Natural killer cell (primary cell): ENCODE data around the gene AP2A2. TPM values are rescaled to one million over a fixed set of nuclear protein-coding genes. Genes with fewer than 3 reads are reported as not detected.

Experiments used
- ATAC-seq, 3 donors: fragments of 150-1000 bp in 2 of 3; fragments of 200-7000 bp in 1 of 3; cut with Tn5 transposase; 1 replicate in 1 of 3; 2 replicates in 2 of 3; pipeline ENCODE4 v1.10.0; 2021; ENCODE audit warnings: mild to moderate bottlenecking in 2 of 3, moderate library complexity in 2 of 3
- DNase-seq, 2 donors: peaks; one replicate each; pipeline versions ENCODE4 v3.0.0 to v3.0.0-alpha.2; 2013 to 2021; ENCODE audit warnings: mixed read lengths in 1 of 2
- H3K27ac ChIP-seq: one replicate; pipeline ENCODE4 v1.5.1; 2013; ENCODE audit warnings: mild to moderate bottlenecking, low read length
- H3K27me3 ChIP-seq: one replicate; pipeline ENCODE4 v1.6.1; 2013; ENCODE audit warnings: low read length; ENCODE audit not compliant: control insufficient read depth, insufficient read depth
- H3K36me3 ChIP-seq: one replicate; pipeline ENCODE4 v1.6.1; 2013; ENCODE audit warnings: low read length; ENCODE audit not compliant: control insufficient read depth, insufficient read depth
- H3K4me1 ChIP-seq: one replicate; pipeline ENCODE4 v1.6.1; 2013; ENCODE audit warnings: low read length; ENCODE audit not compliant: control insufficient read depth, insufficient read depth
- H3K4me3 ChIP-seq: one replicate; pipeline ENCODE4 v1.5.1; 2013; ENCODE audit warnings: low read length
- H3K9me3 ChIP-seq: one replicate; pipeline ENCODE4 v1.6.1; 2013; ENCODE audit warnings: low read length; ENCODE audit not compliant: control insufficient read depth, insufficient read depth
- H3K27ac Mint-ChIP-seq, 2 donors: one replicate each; pipeline ENCODE4 v1.8.0; 2022; ENCODE audit warnings: mild to moderate bottlenecking in 2 of 2, mixed read lengths in 2 of 2, moderate library complexity in 1 of 2
- H3K27me3 Mint-ChIP-seq, 2 donors: one replicate each; pipeline ENCODE4 v1.8.0; 2022; ENCODE audit warnings: low read depth in 2 of 2, mixed read lengths in 2 of 2
- H3K36me3 Mint-ChIP-seq: one replicate; pipeline ENCODE4 v1.8.0; 2022; ENCODE audit warnings: mixed read lengths
- H3K4me1 Mint-ChIP-seq, 2 donors: one replicate each; pipeline ENCODE4 v1.8.0; 2022; ENCODE audit warnings: mixed read lengths in 2 of 2
- H3K4me3 Mint-ChIP-seq: one replicate; pipeline ENCODE4 v1.8.0; 2022; ENCODE audit warnings: mild to moderate bottlenecking, moderate library complexity, mixed read lengths
- H3K9me3 Mint-ChIP-seq, 2 donors: one replicate each; pipeline ENCODE4 v1.8.0; 2022; ENCODE audit warnings: mixed read lengths in 2 of 2
- CTCF ChIP-seq: fragments of 200-600 bp; IDR thresholded peaks from one replicate; pipeline ENCODE4 v1.8.0; 2022; ENCODE audit warnings: antibody characterized with exemption
- WGBS: methylation state at CpG from one replicate; pipeline ENCODE4 v1.1.7; 2013; ENCODE audit warnings: missing lambda C conversion rate; ENCODE audit not compliant: insufficient coverage; 5-methylcytosine and 5-hydroxymethylcytosine counted together
- intact Hi-C: fragments of 100-400 bp; cut with micrococcal nuclease; formaldehyde crosslinking; loops from one replicate; pipeline ENCODE4 v1.14.2; 2022
- total RNA-seq, 4 donors: library from RNA; stranded (reverse); fragments of 120-200 nt in 1 of 4; gene quantifications; one replicate each; pipeline versions ENCODE4 v1.2.3 to v1.2.4, GENCODE V29; 2013 to 2022

The AP2A2 gene
- total RNA-seq, 3 donors from 2014 or later (not counting 1 experiment from before 2014, with no cell fraction given), result 57.2 to 120 (median 82.9) TPM

- Histone ChIP-seq H3K4me1 (peaks cover 21% of the 10 kb centered on the region), H3K36me3 (peaks cover 25% of the 10 kb centered on the region), H3K27ac (no peak overlapping the region), H3K4me3 (no peak overlapping the region), H3K27me3 (no peaks in the 10 kb centered on the region), H3K9me3 (no peaks in the 10 kb centered on the region)
- 94% methylated on average over 12 of the region's 12 CpGs for WGBS
- no peak for TF ChIP-seq CTCF
- H3K27me3 Mint-ChIP-seq, result no peaks in the 10 kb centered on the region
- no peaks in the 10 kb centered on the region for H3K36me3 Mint-ChIP-seq
- ATAC-seq (no peak), DNase-seq (no peak)
- no peak overlapping the region for H3K27ac Mint-ChIP-seq
- H3K4me1 Mint-ChIP-seq, result peaks cover 28 to 34% of the 10 kb centered on the region in 2 donors
- H3K4me3 Mint-ChIP-seq, result no peak overlapping the region
- peaks cover 3 to 17% of the 10 kb centered on the region in 2 donors for H3K9me3 Mint-ChIP-seq
- intact Hi-C loops, result loop anchor here (10.0 kb wide), 1 partner anchor 69 kb away; no protein-coding TSS in a partner anchor
Observed at GRCh38 chr11:1013631-1013935, 87.9 kb downstream of the AP2A2 start.

- Mint-ChIP-seq H3K9me3 (peaks cover 3 to 17% of the 10 kb centered on the region in 2 donors), H3K27me3 (no peaks in the 10 kb centered on the region), H3K27ac (no peak overlapping the region), H3K4me1 (peaks cover 28 to 34% of the 10 kb centered on the region in 2 donors), H3K4me3 (no peak overlapping the region), H3K36me3 (no peaks in the 10 kb centered on the region)
- WGBS, result 87% methylated on average over 14 of the region's 14 CpGs
- Histone ChIP-seq H3K27me3 (no peaks in the 10 kb centered on the region), H3K4me1 (peaks cover 22% of the 10 kb centered on the region), H3K4me3 (no peak overlapping the region), H3K9me3 (no peaks in the 10 kb centered on the region), H3K27ac (no peak overlapping the region), H3K36me3 (peaks cover 21% of the 10 kb centered on the region)
- intact Hi-C loops, result loop anchor here (10.0 kb wide), 1 partner anchor 69 kb away; no protein-coding TSS in a partner anchor
- DNase-seq, result no peak
- no peak for ATAC-seq
- no peak for TF ChIP-seq CTCF
Observed at GRCh38 chr11:1014276-1014675, 88.6 kb downstream of the AP2A2 start.

GRCh38 chr11:1015064-1015463 lies 89.4 kb downstream of the AP2A2 start:
- no peaks in the 10 kb centered on the region for H3K36me3 Mint-ChIP-seq
- H3K27ac ChIP-seq, result no peak overlapping the region
- no peak overlapping the region for H3K4me3 ChIP-seq
- peaks cover 28 to 34% of the 10 kb centered on the region in 2 donors for H3K4me1 Mint-ChIP-seq
- no peak overlapping the region for H3K27ac Mint-ChIP-seq
- ATAC-seq, result no peak
- H3K4me3 Mint-ChIP-seq, result no peak overlapping the region
- DNase-seq, result no peak
- peaks cover 30% of the 10 kb centered on the region for H3K4me1 ChIP-seq
- no peaks in the 10 kb centered on the region for H3K9me3 ChIP-seq
- no peak for TF ChIP-seq CTCF
- H3K27me3 ChIP-seq, result no peaks in the 10 kb centered on the region
- H3K27me3 Mint-ChIP-seq, result no peaks in the 10 kb centered on the region
- intact Hi-C loops, result loop anchor here (10.0 kb wide), 1 partner anchor 70 kb away; no protein-coding TSS in a partner anchor
- peaks cover 16% of the 10 kb centered on the region for H3K36me3 ChIP-seq
- 98% methylated on average over 7 of the region's 7 CpGs for WGBS
- H3K9me3 Mint-ChIP-seq, result peaks cover 3 to 17% of the 10 kb centered on the region in 2 donors
